AG04450 (cell line): ENCODE results near the gene CD44. TPM values are rescaled to one million over a fixed set of nuclear protein-coding genes. Genes with fewer than 3 reads are reported as not detected.

Experiments used
- CTCF ChIA-PET: fragments of 300-600, 350-600 bp; formaldehyde crosslinking; extraction: SDS; loops from one replicate; lab custom pipeline; 2022; ENCODE audit warnings: antibody characterized with exemption, inconsistent platforms; lab: Charles Lee
- POLR2A ChIA-PET: fragments of 350-600 bp; formaldehyde crosslinking; extraction: SDS; loops from one replicate; lab custom pipeline; 2021; ENCODE audit warnings: antibody characterized with exemption, inconsistent platforms; lab: Yijun Ruan, JAX
- DNase-seq: peaks from one replicate; pipeline ENCODE4 v3.0.0-alpha.2; 2011; ENCODE audit warnings: low read depth, low spot score
- H3K27ac ChIP-seq: one replicate; pipeline ENCODE4 v1.5.1; 2012; ENCODE audit warnings: low read depth, low read length, control low read depth
- H3K27me3 ChIP-seq: one replicate; pipeline ENCODE4 v1.6.0; 2012; ENCODE audit warnings: low read length; ENCODE audit not compliant: control insufficient read depth, insufficient read depth
- H3K4me3 ChIP-seq: 2 replicates; pipeline ENCODE4 v1.5.1; 2011; ENCODE audit warnings: mild to moderate bottlenecking, low read depth, low read length, control low read depth
- H3K9me3 ChIP-seq: 2 replicates; pipeline ENCODE4 v1.5.1; 2012; ENCODE audit warnings: low read length; ENCODE audit not compliant: control insufficient read depth, insufficient read depth
- CTCF ChIP-seq: IDR thresholded peaks from 2 replicates; pipeline ENCODE4 v1.5.1; 2011; ENCODE audit warnings: low read depth, low read length, control low read depth, inconsistent platforms
- polyA plus RNA-seq: library from polyadenylated mRNA; depleted of rRNA; stranded (reverse); fragments of >200 nt; gene quantifications from 2 replicates; pipeline ENCODE4 v1.2.3, GENCODE V29; 2011

Gene CD44
- polyA plus RNA-seq, 1 experiment, result 1,817 TPM

GRCh38 chr11:35246745-35247144 is 107.8 kb downstream of the CD44 start:
- no peak for DNase-seq
- Histone ChIP-seq H3K9me3 (peaks cover 6% of the 10 kb centered on the region; the same call in 1 of the 2 replicates), H3K27ac (no peak overlapping the region), H3K27me3 (no peaks in the 10 kb centered on the region), H3K4me3 (no peak overlapping the region)
- no peak for TF ChIP-seq CTCF
- ChIA-PET CTCF (interaction anchor here (1.2 kb wide), 1 partner anchor 60 kb away, joined by 3 read pairs; no protein-coding TSS in a partner anchor), POLR2A (interaction anchor here (0.6 kb wide), 1 partner anchor 14 kb away, joined by 3 read pairs; no protein-coding TSS in a partner anchor)

- ChIA-PET CTCF (interaction anchor here (1.2 kb wide), 1 partner anchor 59 kb away, joined by 3 read pairs; no protein-coding TSS in a partner anchor), POLR2A (no interaction called here)
- no peak for TF ChIP-seq CTCF
- no peak overlapping the region for H3K27ac ChIP-seq
- no peak overlapping the region for H3K4me3 ChIP-seq
- DNase-seq, result no peak
- H3K27me3 ChIP-seq, result no peaks in the 10 kb centered on the region
- peaks cover 6% of the 10 kb centered on the region; the same call in 1 of the 2 replicates for H3K9me3 ChIP-seq
These were observed 108.5 kb downstream of the CD44 start for GRCh38 chr11:35247428-35247827.

- CTCF ChIA-PET, result no interaction called here
- POLR2A ChIA-PET, result no interaction called here
- Histone ChIP-seq H3K27me3 (no peaks in the 10 kb centered on the region), H3K9me3 (peaks cover 6% of the 10 kb centered on the region; the same call in 1 of the 2 replicates), H3K27ac (no peak overlapping the region), H3K4me3 (no peak overlapping the region)
- DNase-seq, result no peak
- no peak for TF ChIP-seq CTCF
These were observed 108.9 kb downstream of the CD44 start for GRCh38 chr11:35247863-35248262.

- ChIA-PET CTCF (no interaction called here), POLR2A (no interaction called here)
- H3K4me3 ChIP-seq, result no peak overlapping the region
These were observed 109.8 kb downstream of the CD44 start for GRCh38 chr11:35248558-35249323.

More at GRCh38 chr11:35248558-35249323, 109.8 kb downstream of the CD44 start:
- no peak for TF ChIP-seq CTCF
- no peak for DNase-seq
- Histone ChIP-seq H3K9me3 (peaks cover 6% of the 10 kb centered on the region; the same call in 1 of the 2 replicates), H3K27me3 (no peaks in the 10 kb centered on the region), H3K27ac (no peak overlapping the region)
